HEK293 (cell line): ENCODE results near the gene CFAP57.

Experiments used
- CTCF ChIP-seq: fragments of 450-650 bp; formaldehyde crosslinking; IDR thresholded peaks from 2 replicates; pipeline ENCODE4 v1.5.1; 2016; ENCODE audit warnings: missing biosample characterization, missing genetic modification characterization
- PRDM10 ChIP-seq: fragments of 450-650 bp; formaldehyde crosslinking; IDR thresholded peaks from 2 replicates; pipeline ENCODE4 v1.5.1; 2016; ENCODE audit warnings: missing biosample characterization, missing genetic modification characterization
- ZBTB44 ChIP-seq: fragments of 450-650 bp; IDR thresholded peaks from 2 replicates; pipeline ENCODE4 v1.5.1; 2018; ENCODE audit warnings: missing biosample characterization, mild to moderate bottlenecking, missing genetic modification characterization
- ZNF274 ChIP-seq, 2 experiments: fragments of 200-500 bp in 1 of 2; fragments of 450-650 bp in 1 of 2; sonication (Bioruptor generic) in 1 of 2; formaldehyde crosslinking in 1 of 2; IDR thresholded peaks; 2 replicates each; pipeline versions ENCODE4 v1.5.1 to v1.6.1; 2014 to 2016; ENCODE audit warnings: borderline replicate concordance in 1 of 2, inconsistent platforms in 1 of 2, low read length in 1 of 2, missing biosample characterization in 1 of 2, missing genetic modification characterization in 1 of 2
- ZNF324 ChIP-seq: fragments of 450-650 bp; formaldehyde crosslinking; IDR thresholded peaks from 2 replicates; pipeline ENCODE4 v1.5.1; 2016; ENCODE audit warnings: missing biosample characterization, missing genetic modification characterization
- ZNF501 ChIP-seq: fragments of 450-650 bp; formaldehyde crosslinking; IDR thresholded peaks from 2 replicates; pipeline ENCODE4 v1.5.1; 2016; ENCODE audit warnings: missing biosample characterization, missing genetic modification characterization
- ZNF580 ChIP-seq: fragments of 450-650 bp; formaldehyde crosslinking; IDR thresholded peaks from 2 replicates; pipeline ENCODE4 v1.5.1; 2016; ENCODE audit warnings: missing biosample characterization, missing genetic modification characterization
- ZNF670 ChIP-seq: fragments of 450-650 bp; formaldehyde crosslinking; IDR thresholded peaks from 2 replicates; pipeline ENCODE4 v1.5.1; 2016; ENCODE audit warnings: missing biosample characterization, missing genetic modification characterization, low read depth
- ZNF777 ChIP-seq: fragments of 450-650 bp; formaldehyde crosslinking; IDR thresholded peaks from 2 replicates; pipeline ENCODE4 v1.5.1; 2017; ENCODE audit warnings: missing biosample characterization, missing genetic modification characterization, borderline replicate concordance

- TF ChIP-seq CTCF (tag by site-specific recombination) (no peak), ZNF324 (tag by site-specific recombination) (no peak), ZNF777 (tag by site-specific recombination) (no peak), ZNF580 (no peak), ZBTB44 (tag by site-specific recombination) (no peak), ZNF501 (tag by site-specific recombination) (no peak), ZNF274 (IDR thresholded peaks at IDR 0.05; ENCODE audit: low read length) (no peak), ZNF274 (tag by site-specific recombination; IDR thresholded peaks at IDR 0.05; ENCODE audit: borderline replicate concordance) (no peak), ZNF670 (tag by site-specific recombination) (no peak), PRDM10 (tag by site-specific recombination) (no peak)
These were observed 120.5 kb downstream of the CFAP57 start for GRCh38 chr1:43292679-43293078.
